Stimulated activated CD4-positive, alpha-beta T cell treated with anti-CD3 and anti-CD28 coated beads, Interleukin-12 subunit alpha, Interleukin-12 subunit beta, amount 100 ng/mL, for 48 hours (primary cell): ENCODE results near the gene OR6B3.
A peak's percentile ranks its signal among the peaks of the same experiment; 100 is the strongest.

Source experiments
- DNase-seq, 3 donors: peaks; one replicate each; pipeline ENCODE4 v3.0.0-alpha.2; 2020; ENCODE audit warnings: low read depth in 2 of 3, low spot score in 1 of 3

Gene OR6B3

DNA sequence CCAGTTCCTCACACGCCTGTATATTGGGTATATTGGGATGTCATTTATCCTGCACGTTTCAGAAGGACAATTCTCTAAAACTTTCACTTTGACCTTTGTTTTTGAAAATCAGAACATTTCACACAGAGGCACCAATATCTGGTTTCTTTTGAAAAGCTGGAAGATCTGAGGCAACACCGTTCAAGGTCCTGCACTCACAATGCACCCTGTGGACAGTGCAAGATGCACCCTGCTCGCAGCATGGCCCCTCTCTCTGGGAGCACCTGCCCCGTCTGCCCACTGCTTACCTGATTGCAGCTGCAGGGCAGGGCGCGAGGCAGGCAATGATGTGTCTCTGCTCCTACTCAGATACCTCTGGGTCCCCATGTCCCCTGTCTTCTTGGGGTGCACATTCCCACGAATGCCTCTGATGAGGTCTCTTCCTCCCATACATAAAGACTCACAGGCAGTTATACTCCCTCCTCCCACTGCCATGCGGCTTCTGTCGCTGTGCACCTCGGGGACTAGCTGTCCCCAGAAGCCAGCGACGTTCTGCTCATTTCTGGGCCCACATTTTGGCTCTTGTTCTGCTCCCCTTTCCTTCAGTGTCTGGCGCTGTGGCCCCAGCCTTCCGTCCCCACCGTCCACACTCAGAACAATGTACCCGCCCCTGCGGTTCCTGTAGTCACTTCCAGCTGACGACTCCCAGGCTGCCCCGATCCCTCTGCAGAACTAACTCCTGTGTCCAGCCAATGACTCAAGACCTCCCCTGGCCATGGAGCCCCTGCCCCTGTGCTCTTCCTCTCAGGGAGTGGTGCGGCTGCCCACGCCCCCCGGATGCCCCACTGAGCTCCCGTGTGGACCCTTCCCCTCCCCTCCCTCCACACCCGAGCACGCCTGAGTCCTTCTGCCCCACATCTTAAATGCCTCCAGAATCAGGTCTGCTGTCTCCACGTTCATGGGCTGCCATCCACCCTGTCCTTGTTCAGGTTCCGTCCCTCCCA, at the start of gene OR6B3:
Gene OR6B3, minus strand, starts transcription at position 349 of the 983 bp plus-strand sequence.
- DNase-seq = no peak

GRCh38 chr2:240098349-240098748, 45.0 kb upstream of the OR6B3 start:
- DNase-seq = no peak

DNA sequence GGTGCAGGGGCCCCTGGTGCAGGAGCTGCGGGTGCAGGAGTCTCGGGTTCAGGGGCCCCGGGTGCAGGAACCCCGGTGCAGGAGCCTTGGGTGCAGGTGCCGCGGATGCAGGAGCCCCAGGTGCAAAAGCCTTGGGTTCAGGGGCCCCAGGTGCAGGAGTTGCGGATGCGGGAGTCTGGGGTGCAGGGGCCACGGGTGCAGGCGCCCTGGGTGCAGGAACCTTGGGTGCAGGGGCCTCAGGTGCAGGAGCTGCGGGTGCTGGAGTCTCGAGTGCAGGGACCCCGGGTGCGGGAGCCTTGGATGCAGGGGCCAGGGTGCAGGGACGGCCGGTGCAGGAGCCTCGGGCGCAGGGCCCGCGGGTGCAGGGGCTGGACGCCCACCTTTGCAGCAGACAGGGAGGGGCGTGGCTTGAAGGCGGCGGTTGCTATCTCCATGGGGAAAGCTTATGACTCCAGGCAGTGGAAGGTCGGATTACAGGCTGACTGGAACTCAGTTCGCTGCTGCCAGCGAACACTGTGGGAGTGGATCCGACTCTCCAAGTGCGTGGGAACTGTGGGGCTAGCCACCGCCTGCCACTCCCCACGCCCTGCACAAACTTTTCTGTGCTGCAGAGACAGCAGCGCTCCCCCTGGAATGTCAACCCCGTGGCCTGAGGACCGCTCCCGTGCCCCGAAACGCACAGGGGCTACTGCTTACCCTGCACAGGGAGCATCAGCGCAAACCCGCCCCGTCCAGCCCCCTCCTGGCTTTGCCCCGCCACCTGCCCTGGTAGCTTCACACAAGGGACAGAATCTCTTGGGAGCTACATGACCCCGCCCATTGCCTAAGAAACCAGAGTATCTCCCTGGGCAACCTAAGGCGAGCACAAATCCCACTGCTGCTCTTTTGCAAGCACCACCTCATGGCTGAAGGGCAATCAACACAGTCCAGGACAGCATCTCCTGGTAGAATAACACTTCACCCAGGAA, 42.5 kb upstream of the OR6B3 start:
- no peak for DNase-seq

- no peak for DNase-seq
These were observed 36.0 kb upstream of the OR6B3 start for GRCh38 chr2:240089306-240089705.

GRCh38 chr2:240086563-240086962, 33.2 kb upstream of the OR6B3 start:
- DNase-seq = no peak

DNA sequence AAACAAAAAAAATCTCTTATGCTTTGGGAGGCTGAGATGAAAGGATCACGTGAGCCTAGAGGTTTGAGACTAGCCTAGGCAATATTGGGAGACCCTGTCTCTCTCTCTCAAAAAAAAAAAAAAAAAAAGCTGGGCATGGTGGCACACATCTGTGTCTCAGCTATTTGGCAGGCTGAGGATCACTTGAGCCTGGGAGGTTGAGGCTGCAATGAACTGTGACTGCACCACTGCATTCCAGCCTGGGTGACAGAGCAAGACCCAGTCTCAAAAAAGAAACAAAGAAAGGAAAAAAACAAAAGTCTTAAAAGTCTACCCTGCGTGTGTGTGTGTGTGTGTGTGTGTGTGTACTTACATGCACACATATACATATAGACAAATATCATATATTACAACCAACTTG, 25.3 kb upstream of the OR6B3 start:
- no peak for DNase-seq

DNA sequence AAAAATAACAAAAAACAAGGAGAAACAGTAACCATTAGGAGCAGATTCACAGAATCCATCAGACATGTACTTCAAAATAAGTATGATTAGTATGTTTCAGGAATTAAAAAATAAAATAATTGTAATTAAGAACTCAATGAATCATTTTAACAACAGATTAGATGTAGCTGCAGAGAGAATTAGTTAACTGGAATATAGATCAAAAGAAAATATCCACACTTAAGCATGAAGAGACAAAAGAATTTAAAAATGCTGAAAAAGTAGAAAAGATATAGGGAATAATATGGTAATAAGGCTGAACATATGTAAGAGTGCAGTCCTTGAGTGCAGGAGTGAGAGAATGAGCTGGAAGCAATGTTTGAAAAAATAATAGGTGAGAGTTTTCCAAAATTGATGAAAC, 24.1 kb upstream of the OR6B3 start:
- no peak for DNase-seq

GRCh38 chr2:240074545-240074944, 21.2 kb upstream of the OR6B3 start:
- DNase-seq = no peak

DNA sequence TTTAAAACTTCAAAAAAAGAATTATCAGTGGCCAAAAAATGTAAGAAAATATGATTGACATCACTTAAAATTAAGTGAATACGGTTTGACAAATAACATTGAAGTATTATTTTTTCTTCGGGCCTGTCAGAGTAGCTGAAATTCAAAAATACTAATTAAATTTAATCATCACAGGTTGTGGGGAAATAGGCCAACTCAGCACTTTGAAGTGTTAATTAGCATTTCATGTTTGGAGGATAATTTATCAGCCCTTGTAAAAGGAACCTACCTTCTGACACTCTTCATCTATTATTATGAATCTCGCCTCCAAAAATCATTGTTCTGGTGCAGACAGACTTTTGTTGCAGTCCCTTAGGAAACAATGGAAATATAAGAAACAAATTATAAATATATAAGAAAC, 17.6 kb upstream of the OR6B3 start:
- no peak for DNase-seq

GRCh38 chr2:240069829-240070228, 16.5 kb upstream of the OR6B3 start:
- no peak for DNase-seq

- no peak for DNase-seq
These were observed 14.9 kb upstream of the OR6B3 start for GRCh38 chr2:240068193-240068592.

DNA sequence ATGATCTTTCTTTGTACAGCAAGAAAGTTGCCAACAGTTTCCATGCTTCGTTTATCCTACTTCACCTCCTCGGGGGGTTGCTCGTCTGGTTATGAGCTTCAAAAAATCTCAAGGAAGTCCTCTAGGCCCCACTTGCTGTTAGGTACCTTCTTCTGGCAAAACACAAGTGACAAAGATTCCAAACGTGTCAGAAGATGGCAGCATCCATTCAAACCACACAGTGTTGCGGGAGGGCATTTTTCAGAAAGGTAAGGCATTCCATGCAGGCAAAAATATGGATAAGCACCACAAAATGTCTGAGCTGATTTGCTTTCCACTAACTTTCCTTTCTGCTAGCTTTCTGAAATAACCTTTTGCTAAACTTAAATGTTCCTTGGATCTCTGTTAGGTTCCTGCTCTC, 13.2 kb upstream of the OR6B3 start:
- no peak for DNase-seq

DNA sequence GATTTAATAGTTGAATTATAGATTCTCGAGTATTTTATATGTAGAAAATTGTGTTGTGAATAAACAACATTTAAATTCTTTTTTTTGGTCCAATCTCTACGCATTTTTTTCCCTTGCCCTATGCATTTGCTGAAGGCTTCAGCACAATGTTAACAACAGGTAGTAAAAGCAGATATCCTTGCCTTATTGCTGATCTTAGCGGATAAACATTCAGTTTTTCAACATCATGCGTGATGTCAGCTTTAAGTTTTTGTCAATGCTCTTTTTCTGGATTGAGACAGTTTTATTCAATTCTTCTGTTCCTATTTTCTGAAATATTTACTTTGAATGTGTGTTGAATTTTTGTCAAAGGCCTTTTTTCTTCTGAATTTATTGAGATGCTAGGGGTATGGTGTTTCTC, 11.6 kb upstream of the OR6B3 start:
- DNase-seq = no peak

DNA sequence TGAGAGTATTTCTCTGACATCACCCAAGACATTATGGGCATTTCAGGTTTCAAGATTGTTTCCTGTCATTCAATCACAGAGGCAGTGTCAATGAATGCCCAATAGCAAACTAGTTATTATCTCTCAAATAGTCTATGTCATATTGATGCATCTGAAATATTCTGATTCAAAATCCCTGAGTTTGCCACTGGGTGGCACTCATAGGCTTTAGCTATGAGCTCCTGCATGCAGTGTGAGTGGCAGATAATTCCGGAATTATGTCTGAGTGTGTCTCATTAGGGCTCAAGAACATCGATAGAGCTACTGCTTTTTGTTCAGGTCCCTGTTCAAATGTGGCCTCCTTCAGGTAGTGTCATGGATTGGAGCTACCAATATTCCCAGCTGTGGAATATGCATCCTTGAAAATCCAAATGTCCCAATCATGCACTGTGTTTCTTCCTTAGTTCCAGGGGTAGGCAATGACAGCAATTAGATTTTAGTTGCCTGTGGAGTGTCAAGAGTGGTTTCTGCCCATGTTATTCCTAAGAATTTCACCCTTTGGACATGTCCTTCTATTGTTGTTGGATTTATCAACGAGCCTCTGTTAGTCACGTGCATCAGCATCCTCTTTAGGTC, 7.8 kb upstream of the OR6B3 start:
- peak in 2 of 3 donors; percentile 16 to 42 for DNase-seq

DNA sequence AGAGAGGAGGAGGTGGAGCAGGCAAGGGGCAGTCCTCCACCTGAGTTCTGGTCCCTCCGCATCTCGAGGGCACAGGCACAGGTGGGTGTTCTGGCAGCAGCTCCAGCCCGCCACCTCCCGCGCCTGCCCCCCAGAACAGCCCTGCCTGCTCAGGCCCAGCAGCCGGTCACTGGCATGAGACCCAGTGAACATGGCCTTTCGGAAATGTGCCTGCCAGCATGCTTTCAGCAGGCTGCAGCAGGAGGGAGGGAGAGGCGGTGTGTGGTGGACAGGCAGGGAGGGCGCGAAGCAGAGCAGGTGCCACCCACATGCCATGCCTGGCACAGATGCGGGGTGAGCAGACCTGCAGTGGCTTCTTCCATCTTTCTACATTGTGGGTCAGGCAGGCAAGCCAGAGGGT, 3.4 kb upstream of the OR6B3 start:
- no peak for DNase-seq

DNA sequence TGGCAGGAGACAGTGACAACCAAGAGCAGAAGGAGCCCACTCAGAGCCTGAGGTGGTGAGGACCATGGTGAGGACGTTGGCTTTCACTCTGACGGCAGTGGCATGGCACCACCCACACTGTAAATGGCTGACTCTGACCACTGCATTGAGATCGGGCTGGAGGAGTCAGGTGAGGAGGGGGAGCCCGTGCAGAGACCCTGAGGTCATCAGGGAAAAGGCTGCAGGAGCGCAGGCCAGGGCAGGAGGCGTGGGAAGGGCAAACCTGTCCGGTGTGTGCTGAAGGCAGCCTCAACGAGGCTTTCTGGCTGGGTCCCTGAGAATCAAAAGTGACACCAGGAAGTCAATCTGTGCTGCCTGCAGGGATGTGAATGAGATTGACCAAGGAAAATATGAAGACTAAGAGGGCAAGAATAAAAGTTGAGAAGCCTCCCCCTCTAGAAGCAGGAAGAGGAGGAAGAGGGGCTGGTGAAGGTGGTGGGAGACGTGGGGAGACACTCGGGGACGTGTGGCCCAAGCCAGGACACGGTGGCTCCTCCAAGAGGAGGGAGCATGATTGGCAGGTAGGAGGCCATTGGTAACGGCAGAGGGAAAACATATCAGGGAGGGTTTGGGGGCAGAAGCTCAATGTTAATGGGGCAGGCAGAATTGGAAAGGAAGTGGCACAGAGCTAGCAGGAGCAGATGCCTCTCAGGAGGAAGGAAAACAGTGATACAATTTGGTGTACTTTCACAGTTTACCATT, 2.0 kb upstream of the OR6B3 start:
- DNase-seq = no peak

- no peak for DNase-seq
These were observed 797 bp downstream of the OR6B3 start for GRCh38 chr2:240052524-240052923.

DNA sequence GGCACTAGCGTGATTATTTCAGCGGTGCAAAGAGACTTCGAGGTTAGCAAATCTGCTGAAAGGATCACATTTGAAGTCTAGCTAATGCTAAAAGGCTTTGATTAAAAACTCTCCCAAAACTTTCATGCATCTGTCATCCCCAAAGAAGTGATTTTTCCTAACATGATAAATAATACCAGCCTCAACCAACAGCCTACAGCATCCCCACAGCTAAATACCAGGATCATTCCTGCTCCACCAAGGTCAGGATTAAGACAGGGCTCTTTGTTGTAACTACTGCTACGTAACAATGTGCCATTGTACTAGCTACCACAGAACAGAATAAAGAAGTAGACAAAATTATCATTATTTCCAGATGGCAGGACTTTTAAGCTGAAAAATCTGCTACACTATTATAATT, 1.6 kb downstream of the OR6B3 start:
- DNase-seq = no peak

GRCh38 chr2:240050278-240050677, 3.0 kb downstream of the OR6B3 start:
- DNase-seq = no peak

DNA sequence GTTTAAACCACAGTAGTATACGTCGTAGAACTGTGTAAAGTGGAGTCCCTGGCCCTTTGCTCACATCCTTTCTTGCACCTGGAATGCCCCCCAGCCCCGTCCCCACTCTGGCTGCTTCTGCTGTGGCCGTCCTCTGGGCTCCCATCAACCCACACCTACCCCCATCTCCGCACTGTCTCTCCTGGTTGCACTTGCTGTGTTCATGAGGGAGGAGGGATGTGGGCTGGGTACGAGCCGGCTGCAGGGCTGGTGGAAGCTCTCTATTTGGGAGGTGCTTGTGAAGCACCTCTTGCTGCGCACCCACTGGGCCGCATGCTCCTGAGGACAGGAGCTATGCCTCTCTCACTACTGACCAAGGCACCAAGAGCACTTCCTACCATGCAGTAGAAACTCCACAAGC, 5.1 kb downstream of the OR6B3 start:
- no peak for DNase-seq

GRCh38 chr2:240045098-240045497, 8.2 kb downstream of the OR6B3 start:
- DNase-seq = no peak
